ENCODE data around the gene ASIC4.
A peak's percentile ranks its signal among the peaks of the same experiment; 100 is the strongest.

Gene ASIC4

GRCh38 chr2:219516888-219517287 is 2.6 kb downstream of the ASIC4 start:
- DNase-seq: no peak

GRCh38 chr2:219517954-219518778 is 3.9 kb downstream of the ASIC4 start:
- no peak for DNase-seq

GRCh38 chr2:219519526-219519916 is 5.2 kb downstream of the ASIC4 start:
- DNase-seq: no peak

GRCh38 chr2:219520079-219520478 is 5.8 kb downstream of the ASIC4 start:
- DNase-seq: no peak

- peak in 1 of 2 experiments; percentile 25 for DNase-seq
Measured at GRCh38 chr2:219521066-219521880, 7.0 kb downstream of the ASIC4 start.

- no peak for DNase-seq
Measured at GRCh38 chr2:219522111-219523030, 8.1 kb downstream of the ASIC4 start.

GRCh38 chr2:219523031-219523671 is 8.9 kb downstream of the ASIC4 start:
- DNase-seq: no peak

- no peak for DNase-seq
Measured at GRCh38 chr2:219524817-219525216, 10.5 kb downstream of the ASIC4 start.

- DNase-seq: no peak
Measured at GRCh38 chr2:219525533-219526232, 11.4 kb downstream of the ASIC4 start.

GRCh38 chr2:219526320-219527075 is 12.2 kb downstream of the ASIC4 start:
- no peak for DNase-seq

- no peak for DNase-seq
Measured at GRCh38 chr2:219527076-219527394, 12.8 kb downstream of the ASIC4 start.

- DNase-seq: no peak
Measured at GRCh38 chr2:219527472-219527871, 13.2 kb downstream of the ASIC4 start.

- peak; percentile 85 for DNase-seq
Measured at GRCh38 chr2:219530048-219530963, 16.0 kb downstream of the ASIC4 start.

- DNase-seq: no peak
Measured at GRCh38 chr2:219531639-219532377, 17.5 kb downstream of the ASIC4 start.

GRCh38 chr2:219532378-219532649 is 18.0 kb downstream of the ASIC4 start:
- no peak for DNase-seq

- DNase-seq: no peak
Measured at GRCh38 chr2:219533930-219534661, 19.8 kb downstream of the ASIC4 start.

GRCh38 chr2:219536425-219536824 is 22.1 kb downstream of the ASIC4 start:
- no peak for DNase-seq

GRCh38 chr2:219536967-219537366 is 22.7 kb downstream of the ASIC4 start:
- DNase-seq: no peak

Measured in NCI-H2081 (cell line).